ENCODE measurements around the gene GNG8.
A peak's percentile ranks its signal among the peaks of the same experiment; 100 is the strongest.

The GNG8 gene

DNA sequence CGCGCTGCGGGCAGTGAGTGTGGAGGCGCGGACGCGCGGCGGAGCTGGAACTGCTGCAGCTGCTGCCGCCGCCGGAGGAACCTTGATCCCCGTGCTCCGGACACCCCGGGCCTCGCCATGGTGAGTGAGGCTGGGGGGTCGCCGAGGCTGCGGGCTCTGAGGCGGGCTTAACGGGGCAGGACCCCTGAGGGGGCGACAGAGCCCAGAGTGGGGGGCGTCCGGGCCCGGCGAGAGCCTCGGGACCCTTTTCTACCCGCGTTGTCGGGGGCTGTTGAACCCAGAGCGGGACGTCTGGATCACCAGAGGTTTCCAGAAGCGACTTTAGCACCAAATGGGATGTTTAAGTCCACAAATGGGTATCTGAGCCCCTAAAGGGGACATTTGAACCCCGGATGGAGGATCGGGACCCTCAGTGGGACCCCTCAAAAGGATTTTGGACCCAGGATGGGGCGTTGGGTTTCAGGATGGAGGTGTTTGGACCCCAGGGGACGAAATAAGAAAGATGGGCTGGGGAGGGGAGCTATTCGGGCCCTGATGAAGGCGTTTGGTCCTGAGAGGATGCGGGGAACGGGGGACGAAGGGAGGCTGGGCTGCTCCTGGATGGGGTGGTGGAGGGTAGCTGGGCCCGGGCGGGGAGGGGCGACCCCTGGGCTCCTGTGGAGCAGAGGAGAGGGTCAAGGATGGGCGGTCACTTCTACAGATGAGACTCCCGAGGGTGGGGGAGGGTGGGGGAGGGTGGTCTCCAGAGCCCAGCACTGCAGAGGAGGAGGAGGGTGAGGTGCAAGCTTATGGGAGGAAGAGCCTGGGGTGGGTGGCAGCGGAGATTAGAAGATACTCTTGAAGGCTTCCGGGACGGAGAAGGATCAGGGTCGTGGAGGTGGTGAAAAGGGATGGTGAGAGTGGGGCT is 34.4 kb downstream of the GNG8 start, which contains the start of gene CALM3:
CALM3 (plus strand) TSS at position 13 of the 907 bp plus-strand sequence; CDS start at position 118, 105 bp downstream.
- no peak for DNase-seq

DNA sequence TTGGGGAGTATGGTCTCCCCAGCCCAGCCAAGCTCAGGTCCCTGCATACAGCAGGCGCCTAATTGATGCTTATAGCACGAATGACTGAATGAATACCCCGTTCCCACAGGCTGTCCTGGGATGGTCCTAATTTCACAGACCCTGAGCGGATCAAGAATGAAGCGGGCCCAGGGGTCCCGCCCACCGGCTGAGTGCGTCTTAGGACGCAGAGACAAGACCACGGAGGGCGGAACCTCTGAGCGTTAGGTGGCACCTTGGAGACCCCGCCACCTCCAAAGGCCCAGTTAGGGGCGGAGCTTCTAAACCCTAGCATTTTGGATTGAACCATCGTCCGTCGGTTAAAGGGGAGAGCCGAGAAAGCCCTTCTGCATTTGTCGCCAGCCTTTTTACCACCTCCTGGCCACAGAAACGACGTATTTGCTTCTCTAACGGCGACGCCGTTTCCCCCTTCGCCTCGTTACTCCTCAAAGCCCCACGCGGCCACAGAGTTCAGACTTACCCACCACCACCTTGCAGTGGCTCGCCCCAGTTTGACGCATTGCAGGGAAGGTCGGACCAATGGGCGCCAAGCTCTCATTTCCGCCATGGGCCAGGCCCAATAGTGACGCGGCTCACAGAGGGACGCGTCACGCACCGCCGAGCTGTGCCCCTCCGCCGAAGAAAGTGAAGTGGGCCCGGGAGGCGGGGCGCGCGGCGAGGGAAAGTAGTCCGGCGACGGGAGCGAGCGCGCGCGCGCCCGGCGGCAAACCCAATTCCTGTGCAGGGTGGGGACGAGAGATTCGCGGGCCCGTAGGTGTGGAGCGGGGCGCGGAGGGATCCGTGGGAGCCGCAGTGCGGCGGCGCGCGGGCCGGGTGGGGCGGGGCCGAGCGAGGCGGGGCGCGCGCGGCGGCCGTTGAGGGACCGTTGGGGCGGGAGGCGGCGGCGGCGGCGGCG is 35.4 kb downstream of the GNG8 start:
- DNase-seq = peak; percentile 98

DNA sequence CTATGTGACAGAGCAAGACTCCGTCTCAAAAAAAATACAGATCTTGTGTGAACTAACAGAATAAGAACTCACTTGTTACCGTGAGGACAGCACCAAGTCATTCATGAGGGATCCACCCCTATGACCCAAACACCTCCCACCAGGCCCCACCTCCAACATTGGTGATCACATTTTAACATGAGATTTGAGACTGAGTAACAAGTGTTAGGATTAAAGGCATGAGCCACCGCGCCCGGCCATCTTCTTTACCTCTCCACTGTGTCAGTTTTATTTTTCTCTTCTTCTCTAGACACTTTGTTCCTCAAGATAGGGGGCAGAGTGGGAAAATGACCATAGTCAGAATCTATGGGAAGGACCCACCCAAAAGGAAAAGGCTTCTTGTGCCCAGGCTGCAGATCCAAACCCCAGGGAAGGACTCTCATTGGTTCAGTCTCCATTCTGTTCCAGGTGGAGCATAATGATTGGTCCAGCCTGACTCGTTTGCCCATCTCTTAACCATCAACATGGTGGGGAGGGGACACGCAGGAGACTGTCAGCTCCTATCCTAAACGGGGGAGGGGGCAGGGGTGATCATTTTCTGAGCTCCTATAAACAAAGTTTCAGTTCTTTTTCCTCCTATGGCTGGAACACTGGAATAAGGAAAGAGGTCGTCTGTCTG is 36.2 kb downstream of the GNG8 start:
- DNase-seq = no peak

DNA sequence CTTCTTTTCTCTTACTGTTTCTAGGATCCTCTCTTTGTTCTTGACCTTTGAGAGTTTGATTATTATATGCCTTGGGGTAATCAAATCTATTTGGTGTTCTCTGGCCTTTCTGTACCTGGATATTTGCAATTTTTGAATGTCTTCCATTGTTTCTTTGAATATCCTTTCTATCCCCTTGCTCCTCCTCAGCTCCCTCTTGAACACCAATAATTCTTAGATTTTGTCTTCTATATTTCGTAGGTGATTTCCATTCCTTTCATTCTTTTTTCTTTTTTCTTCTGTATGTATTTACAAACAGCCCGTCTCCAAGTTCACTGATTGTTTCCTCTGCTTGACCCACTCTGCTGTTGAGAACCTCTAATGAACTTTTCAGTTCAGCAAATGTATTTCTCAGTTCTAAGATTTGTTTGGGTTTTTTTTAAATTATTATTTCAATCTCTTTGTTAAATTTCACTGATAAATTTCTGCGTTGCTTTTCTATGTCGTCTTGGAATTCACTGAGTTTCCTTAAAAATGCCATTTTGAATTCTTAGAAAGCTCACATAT is 37.6 kb downstream of the GNG8 start:
- DNase-seq = no peak

DNA sequence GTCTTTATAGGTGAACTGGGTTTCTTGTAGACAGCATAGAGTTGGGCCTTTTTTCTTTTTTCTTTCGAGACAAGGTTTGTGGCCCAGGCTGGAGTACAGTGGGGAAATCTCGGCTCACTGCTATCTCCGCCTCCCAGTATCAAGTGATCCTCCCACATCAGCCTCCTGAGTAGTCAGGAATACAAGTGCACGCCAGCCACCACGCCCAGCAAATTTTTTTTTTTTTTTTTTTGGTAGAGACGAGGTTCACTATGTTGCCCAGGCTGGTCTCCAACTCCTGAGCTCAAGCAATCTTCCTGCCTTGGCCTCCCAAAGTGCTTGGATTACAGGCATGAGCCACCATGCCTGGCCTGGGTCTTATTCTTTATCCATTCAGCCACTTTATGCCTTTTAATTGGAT is 40.0 kb downstream of the GNG8 start:
- no peak for DNase-seq

DNA sequence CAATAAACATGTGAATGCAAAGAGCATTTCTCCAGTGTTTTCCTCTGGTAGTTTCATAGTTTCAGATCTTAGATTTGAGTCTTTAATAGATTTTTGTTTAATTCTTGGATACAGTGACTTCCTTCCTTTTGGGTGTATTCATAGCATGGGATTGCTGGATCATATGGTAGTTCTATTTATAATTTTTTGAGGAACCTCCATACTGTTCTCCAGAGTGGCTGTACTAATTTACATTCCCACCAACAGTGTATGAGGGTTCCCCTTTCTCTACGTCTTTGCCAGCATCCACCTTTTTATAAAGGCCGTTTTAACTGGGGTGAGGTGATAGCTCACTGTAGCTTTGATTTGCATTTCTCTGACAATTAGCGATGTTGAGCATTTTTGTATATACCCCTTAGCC is 44.1 kb downstream of the GNG8 start:
- no peak for DNase-seq

DNA sequence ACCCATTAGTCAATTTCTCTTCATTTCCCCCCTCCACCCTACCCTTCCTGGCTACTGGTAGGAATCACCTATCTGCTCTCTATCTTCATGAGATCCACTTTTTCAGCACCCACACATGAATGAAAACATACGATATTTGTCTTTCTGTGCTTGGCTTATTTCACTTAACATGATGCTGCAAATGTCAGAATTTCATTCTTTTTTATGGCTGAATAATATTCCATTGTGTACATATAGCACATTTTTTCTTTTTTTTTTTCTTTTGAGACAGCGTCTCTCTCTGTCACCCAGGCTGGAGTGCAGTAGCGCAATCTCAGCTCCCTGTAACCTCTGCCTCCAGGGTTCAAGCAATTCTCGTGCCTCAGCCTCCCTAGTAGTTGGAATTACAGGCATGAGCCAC is 44.7 kb downstream of the GNG8 start:
- DNase-seq = no peak

DNA sequence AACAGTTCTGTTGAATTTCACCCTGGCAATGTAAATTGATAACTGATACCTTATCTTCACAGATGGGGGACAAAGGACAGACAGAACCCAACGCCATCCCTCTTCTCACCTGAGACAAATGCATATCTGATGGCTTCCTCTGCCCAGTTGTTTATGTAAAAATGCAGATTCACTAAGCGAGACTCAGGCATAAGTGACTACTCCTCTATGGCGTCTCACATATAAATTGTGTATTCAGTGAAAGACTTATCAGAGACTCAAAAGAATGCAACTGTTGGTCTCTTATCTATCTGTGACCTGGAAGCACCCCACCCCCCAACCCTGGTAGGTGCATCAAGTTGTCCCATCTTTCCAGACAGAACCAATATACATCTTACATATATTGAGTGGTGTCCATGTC is 48.1 kb downstream of the GNG8 start:
- no peak for DNase-seq

DNA sequence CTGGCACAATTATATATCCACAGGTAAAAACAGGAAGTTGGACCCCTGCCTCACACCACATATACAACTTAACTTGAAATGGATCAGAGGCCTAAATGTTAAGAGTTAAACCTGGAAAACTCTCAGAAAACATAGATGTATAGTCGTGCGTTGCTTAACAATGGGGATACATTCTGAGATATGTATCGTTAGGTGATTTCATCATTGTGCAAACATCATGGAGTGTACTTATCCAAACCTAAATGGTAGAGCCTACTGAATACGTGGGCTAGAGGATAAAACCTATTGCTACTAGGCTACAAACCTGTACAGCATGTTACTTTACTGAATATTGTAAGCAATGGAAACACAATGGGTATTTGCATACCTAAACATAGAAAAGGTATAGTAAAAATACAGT is 49.7 kb downstream of the GNG8 start:
- DNase-seq = no peak

DNA sequence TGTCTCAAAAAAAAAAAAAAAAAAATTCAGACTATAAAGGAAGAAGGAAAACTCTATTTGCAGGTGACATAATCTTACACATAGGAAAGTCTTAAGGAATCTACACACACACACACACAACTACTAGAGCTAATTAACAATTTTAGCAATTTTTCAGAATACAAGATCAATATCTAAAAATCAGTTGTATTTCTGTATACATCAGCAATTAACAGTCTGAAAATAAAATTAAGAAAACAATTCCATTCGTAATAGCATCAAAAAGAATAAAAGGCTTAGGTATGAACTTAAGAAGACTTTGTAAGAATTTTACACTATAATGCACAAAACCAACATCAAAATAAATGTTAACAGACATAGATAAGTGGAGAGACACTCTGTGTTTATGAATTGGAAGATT is 50.5 kb downstream of the GNG8 start:
- no peak for DNase-seq

Data from activated gamma-delta T cell (primary cell).